CD4-positive, alpha-beta T cell (primary cell): ENCODE results near the gene OR2H2. TPM values are rescaled to one million over a fixed set of nuclear protein-coding genes. Genes with fewer than 3 reads are reported as not detected.

ENCODE experiments used
- ATAC-seq: fragments of 200-7000 bp; cut with Tn5 transposase; one replicate; pipeline ENCODE4 v1.10.0; 2022; ENCODE audit warnings: mild to moderate bottlenecking; ENCODE audit not compliant: poor library complexity
- CTCF ChIA-PET: fragments of 350-600 bp; sonication (Branson Sonifier 250); formaldehyde crosslinking; loops from one replicate; lab custom pipeline; 2021; ENCODE audit warnings: antibody characterized with exemption, inconsistent platforms; lab: Charles Lee
- POLR2A ChIA-PET: fragments of 350-600 bp; sonication (Branson Sonifier 250); formaldehyde crosslinking; loops from one replicate; lab custom pipeline; 2021; ENCODE audit warnings: antibody characterized with exemption, inconsistent platforms; lab: Charles Lee
- DNase-seq, 14 experiments: peaks; one replicate each; pipeline ENCODE4 v3.0.0-alpha.2; 2013 to 2020; ENCODE audit warnings: mixed read lengths in 2 of 14
- H3K27ac ChIP-seq, 2 donors: one replicate each; pipeline versions ENCODE4 v1.5.1 to v1.7.0; 2013; ENCODE audit warnings: low read length in 2 of 2, low read depth in 1 of 2, mild to moderate bottlenecking in 1 of 2
- H3K27me3 ChIP-seq, 2 experiments: 1 replicate in 1 of 2; 2 replicates in 1 of 2; pipeline versions ENCODE4 v1.6.1 to v1.7.0; 2013; ENCODE audit warnings: low read length in 2 of 2, control low read depth in 1 of 2, mild to moderate bottlenecking in 1 of 2, moderate library complexity in 1 of 2; ENCODE audit not compliant: insufficient read depth in 2 of 2, control insufficient read depth in 1 of 2
- H3K36me3 ChIP-seq: one replicate; pipeline ENCODE4 v1.6.1; 2013; ENCODE audit warnings: low read length, control low read depth; ENCODE audit not compliant: insufficient read depth
- H3K4me1 ChIP-seq: one replicate; pipeline ENCODE4 v1.6.1; 2013; ENCODE audit warnings: low read length, control low read depth; ENCODE audit not compliant: insufficient read depth
- H3K4me3 ChIP-seq: one replicate; pipeline ENCODE4 v1.5.1; 2013; ENCODE audit warnings: mild to moderate bottlenecking, low read length, moderate library complexity
- H3K9me3 ChIP-seq, 2 experiments: 1 replicate in 1 of 2; 2 replicates in 1 of 2; pipeline versions ENCODE4 v1.6.1 to v1.7.0; 2013; ENCODE audit warnings: low read length in 2 of 2, mild to moderate bottlenecking in 2 of 2, control low read depth in 1 of 2, moderate library complexity in 1 of 2; ENCODE audit not compliant: control insufficient read depth in 1 of 2, insufficient read depth in 1 of 2
- H3K27ac Mint-ChIP-seq: one replicate; pipeline ENCODE4 v1.8.0; 2020; ENCODE audit warnings: mixed read lengths
- H3K27me3 Mint-ChIP-seq: one replicate; pipeline ENCODE4 v1.8.0; 2021; ENCODE audit warnings: mixed read lengths
- H3K36me3 Mint-ChIP-seq: one replicate; pipeline ENCODE4 v1.8.0; 2021; ENCODE audit warnings: low read depth, mixed read lengths
- H3K4me1 Mint-ChIP-seq: one replicate; pipeline ENCODE4 v1.8.0; 2021; ENCODE audit warnings: low read depth, mixed read lengths
- H3K4me3 Mint-ChIP-seq: one replicate; pipeline ENCODE4 v1.8.0; 2020; ENCODE audit warnings: mild to moderate bottlenecking, mixed read lengths
- H3K9me3 Mint-ChIP-seq: one replicate; pipeline ENCODE4 v1.8.0; 2020; ENCODE audit warnings: mixed read lengths
- intact Hi-C, 2 experiments: fragments of 100-400 bp; cut with DNase I in 1 of 2; cut with micrococcal nuclease in 1 of 2; formaldehyde crosslinking; loops; one replicate each; pipeline versions ENCODE4 v1.15.1 to v1.9.0; 2023 to 2025; cut with DNase I, micrococcal nuclease
- total RNA-seq, 174 experiments: library from RNA in 2 of 174; stranded (reverse) in 2 of 174; gene quantifications; one replicate each; pipeline ENCODE4 v1.2.3 and lab custom pipeline; 2021 to 2026
- TF ChIP-seq, protein P1 (sequence below): fragments of 200-600 bp; IDR thresholded peaks from one replicate; pipeline ENCODE4 v1.8.0; 2022; ENCODE audit warnings: antibody characterized with exemption, mild to moderate bottlenecking

Gene OR2H2
- total RNA-seq, 2 experiments from 2014 or later = not detected

DNA sequence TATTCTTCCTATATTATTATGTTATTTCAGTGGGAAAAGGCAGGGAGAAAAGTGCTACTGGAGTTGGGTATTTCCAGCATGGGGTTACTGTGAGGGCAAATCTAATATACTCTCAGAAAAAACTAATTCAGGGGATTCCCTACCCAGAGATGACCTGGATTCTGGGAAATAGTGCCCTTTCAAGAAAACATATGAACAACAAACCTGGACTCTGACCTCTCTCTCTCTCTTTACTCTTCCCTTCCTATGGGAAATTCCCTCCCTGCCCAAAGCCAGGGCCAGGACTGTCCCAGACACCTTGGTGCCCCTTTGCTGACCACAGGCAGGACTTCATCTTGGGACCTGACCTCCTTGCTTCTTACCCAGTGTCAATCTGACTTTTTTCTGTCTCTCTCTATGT lies 23.8 kb upstream of the OR2H2 start:
- POLR2A ChIA-PET = no interaction called here
- peaks cover 80% of the 10 kb centered on the region for H3K27me3 Mint-ChIP-seq

GRCh38 chr6:29561606-29562181 lies 23.2 kb upstream of the OR2H2 start:
- H3K36me3 Mint-ChIP-seq = no peaks in the 10 kb centered on the region
- no peak overlapping the region for H3K27ac Mint-ChIP-seq
- ChIA-PET CTCF (no interaction called here), POLR2A (no interaction called here)
- TF ChIP-seq, protein P1, sequence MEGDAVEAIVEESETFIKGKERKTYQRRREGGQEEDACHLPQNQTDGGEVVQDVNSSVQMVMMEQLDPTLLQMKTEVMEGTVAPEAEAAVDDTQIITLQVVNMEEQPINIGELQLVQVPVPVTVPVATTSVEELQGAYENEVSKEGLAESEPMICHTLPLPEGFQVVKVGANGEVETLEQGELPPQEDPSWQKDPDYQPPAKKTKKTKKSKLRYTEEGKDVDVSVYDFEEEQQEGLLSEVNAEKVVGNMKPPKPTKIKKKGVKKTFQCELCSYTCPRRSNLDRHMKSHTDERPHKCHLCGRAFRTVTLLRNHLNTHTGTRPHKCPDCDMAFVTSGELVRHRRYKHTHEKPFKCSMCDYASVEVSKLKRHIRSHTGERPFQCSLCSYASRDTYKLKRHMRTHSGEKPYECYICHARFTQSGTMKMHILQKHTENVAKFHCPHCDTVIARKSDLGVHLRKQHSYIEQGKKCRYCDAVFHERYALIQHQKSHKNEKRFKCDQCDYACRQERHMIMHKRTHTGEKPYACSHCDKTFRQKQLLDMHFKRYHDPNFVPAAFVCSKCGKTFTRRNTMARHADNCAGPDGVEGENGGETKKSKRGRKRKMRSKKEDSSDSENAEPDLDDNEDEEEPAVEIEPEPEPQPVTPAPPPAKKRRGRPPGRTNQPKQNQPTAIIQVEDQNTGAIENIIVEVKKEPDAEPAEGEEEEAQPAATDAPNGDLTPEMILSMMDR = no peak
- no peak overlapping the region for H3K4me3 ChIP-seq
- ATAC-seq (no peak), DNase-seq (no peak)
- intact Hi-C loops = no loop called here
- no peaks in the 10 kb centered on the region for H3K9me3 ChIP-seq
- H3K4me1 ChIP-seq = no peaks in the 10 kb centered on the region
- peaks cover 79% of the 10 kb centered on the region for H3K27me3 Mint-ChIP-seq
- H3K27ac ChIP-seq = no peak overlapping the region
- H3K36me3 ChIP-seq = no peaks in the 10 kb centered on the region
- no peaks in the 10 kb centered on the region for H3K9me3 Mint-ChIP-seq
- no peak overlapping the region for H3K4me3 Mint-ChIP-seq
- peaks cover 4% of the 10 kb centered on the region for H3K4me1 Mint-ChIP-seq
- peaks cover 9 to 34% of the 10 kb centered on the region in 2 experiments for H3K27me3 ChIP-seq

More for the DNA sequence above, 23.8 kb upstream of the OR2H2 start:
- no peaks in the 10 kb centered on the region for H3K36me3 Mint-ChIP-seq
- no peak overlapping the region for H3K27ac Mint-ChIP-seq
- Histone ChIP-seq H3K36me3 (no peaks in the 10 kb centered on the region), H3K4me3 (no peak overlapping the region), H3K27me3 (peaks cover 13 to 35% of the 10 kb centered on the region in 2 experiments), H3K4me1 (no peaks in the 10 kb centered on the region), H3K27ac (no peak overlapping the region), H3K9me3 (no peaks in the 10 kb centered on the region)
- H3K4me3 Mint-ChIP-seq = no peak overlapping the region
- TF ChIP-seq, protein P1 = no peak
- no peaks in the 10 kb centered on the region for H3K9me3 Mint-ChIP-seq
- CTCF ChIA-PET = no interaction called here
- no peak for ATAC-seq
- peaks cover 4% of the 10 kb centered on the region for H3K4me1 Mint-ChIP-seq
- no peak for DNase-seq
- intact Hi-C loops = no loop called here

GRCh38 chr6:29563435-29563965 lies 21.4 kb upstream of the OR2H2 start:
- Mint-ChIP-seq H3K27ac (no peak overlapping the region), H3K27me3 (peaks cover 79% of the 10 kb centered on the region), H3K36me3 (no peaks in the 10 kb centered on the region), H3K4me3 (no peak overlapping the region), H3K9me3 (no peaks in the 10 kb centered on the region), H3K4me1 (peaks cover 4% of the 10 kb centered on the region)
- peaks cover 9 to 28% of the 10 kb centered on the region in 2 experiments for H3K27me3 ChIP-seq
- TF ChIP-seq, protein P1 = no peak
- ATAC-seq (no peak), DNase-seq (no peak)
- intact Hi-C loops = no loop called here
- no peaks in the 10 kb centered on the region for H3K9me3 ChIP-seq
- POLR2A ChIA-PET = no interaction called here
- H3K36me3 ChIP-seq = no peaks in the 10 kb centered on the region
- H3K4me3 ChIP-seq = no peak overlapping the region
- CTCF ChIA-PET = no interaction called here
- no peaks in the 10 kb centered on the region for H3K4me1 ChIP-seq
- H3K27ac ChIP-seq = no peak overlapping the region
